ENCODE results near the gene MCRIP1. TPM values are rescaled to one million over a fixed set of nuclear protein-coding genes. Genes with fewer than 3 reads are reported as not detected.

The MCRIP1 gene
- total RNA-seq, 1 donor, result 65.2 TPM

DNA sequence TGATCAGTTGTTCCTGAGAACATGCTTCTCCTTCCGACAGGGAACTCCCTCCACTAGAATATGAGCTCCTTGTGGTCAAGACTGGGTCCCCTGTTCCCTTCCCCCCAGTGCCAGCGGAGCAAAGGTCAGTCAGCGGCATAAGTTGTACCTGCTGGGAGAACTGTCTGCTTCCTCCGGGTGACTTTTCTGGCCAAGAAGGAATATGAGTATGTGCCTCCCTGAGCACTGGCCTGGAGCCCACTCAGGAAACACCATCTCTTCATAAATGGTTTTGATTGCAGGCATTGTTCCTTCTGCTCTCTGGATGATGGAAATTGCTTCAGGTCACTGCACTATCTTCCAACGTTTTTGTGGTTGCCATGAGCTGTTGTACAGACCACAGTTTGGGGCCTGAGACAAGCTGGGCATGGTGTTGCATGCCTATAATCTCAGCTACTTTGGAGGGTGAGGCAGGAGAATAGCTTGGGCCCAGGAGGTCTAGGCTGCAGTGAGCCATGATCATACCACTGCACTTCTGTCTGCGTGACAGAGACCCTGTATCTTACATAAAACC lies 30.1 kb upstream of the MCRIP1 start:
- no peak for DNase-seq (ENCODE audit: low read depth in 2 of 3, low spot score in 2 of 3)

DNA sequence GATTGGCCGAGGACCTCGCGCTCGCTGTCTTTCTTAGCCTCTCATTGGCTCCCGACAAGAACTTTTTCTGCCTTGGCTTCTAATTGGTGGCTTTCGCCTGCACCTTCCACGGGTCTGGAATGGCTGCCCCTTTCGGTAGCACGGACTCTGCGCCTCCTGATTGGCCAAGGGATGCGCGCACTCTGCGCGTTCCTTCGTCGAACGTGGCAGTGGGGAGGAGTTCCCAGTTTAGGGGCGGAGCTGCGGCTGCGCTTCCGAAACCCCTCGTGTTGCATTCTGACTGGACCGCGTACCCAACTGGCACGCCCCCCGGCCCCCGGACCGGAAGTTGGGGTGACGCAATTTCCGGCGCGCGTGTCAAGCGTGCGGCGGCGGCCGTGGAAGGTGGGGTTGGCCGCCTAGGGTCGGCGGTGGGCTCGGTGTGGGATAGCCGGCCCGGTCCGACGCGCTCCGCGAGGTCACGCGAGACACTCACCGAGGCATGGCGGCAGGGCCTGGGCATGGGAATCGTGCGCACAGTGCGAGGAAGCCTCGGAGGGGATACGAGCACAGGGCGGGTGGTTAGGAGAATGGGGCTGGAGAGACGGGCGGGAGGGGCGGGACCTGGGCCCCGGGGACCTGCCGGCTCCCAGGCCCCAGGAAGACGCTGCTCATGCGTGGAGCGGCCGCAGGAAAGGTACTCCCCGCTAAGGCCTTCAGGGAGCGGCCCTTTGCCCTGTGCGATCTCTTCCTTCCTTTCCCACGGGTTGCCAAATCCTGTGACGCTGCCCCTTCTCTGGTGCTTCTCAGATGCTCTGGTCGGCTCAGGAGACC lies 27.9 kb upstream of the MCRIP1 start:
- DNase-seq (ENCODE audit: low read depth in 2 of 3, low spot score in 2 of 3), result peak; percentile 99 to 100 (median 100)

DNA sequence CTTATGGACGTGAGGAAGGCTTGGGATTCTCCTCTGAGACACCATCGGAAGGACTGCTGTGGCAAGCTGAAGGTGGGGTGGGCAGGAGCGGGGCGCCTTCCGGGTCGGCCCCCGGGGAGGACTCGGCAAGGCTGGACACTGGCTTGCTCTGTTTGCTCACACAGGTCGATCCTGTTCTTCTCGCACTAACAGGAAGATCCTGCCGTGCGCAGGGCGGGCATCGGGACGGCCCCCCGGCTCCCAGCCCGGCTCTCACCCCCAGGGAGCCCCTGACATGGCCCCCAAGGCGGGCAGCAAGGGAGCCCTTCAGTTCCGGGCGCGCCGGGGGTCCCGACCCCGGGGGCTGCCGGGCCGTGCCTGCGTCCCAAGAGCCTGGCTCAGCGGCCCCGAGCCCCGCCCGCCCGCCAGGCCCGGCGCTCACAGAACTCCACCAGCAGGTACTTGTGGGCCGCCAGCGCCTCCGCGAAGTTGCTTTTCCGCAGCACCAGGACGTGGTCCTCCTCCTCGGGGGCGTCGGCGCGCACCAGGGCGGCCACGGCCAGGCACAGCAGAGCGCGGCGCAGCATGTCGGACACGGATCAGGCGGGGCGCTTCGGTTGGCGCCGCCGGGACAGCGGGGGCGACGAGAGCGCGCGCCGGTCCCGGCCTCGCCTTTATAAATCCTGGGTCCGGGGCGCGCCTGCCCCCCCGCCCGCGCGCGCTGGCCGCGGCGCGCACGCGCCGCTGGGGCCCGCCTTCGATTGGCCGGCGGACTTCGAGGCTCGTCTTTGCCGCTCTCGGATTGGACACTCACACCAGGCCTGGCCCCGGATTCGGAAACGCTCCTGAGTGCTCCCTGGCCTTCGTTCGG lies 27.0 kb upstream of the MCRIP1 start, which contains the start of gene P4HB:
Gene P4HB (minus strand): TSS at position 630 of the 850 bp plus-strand sequence. CDS start 64 bp downstream, at position 566.
- no peak for DNase-seq (ENCODE audit: low read depth in 2 of 3, low spot score in 2 of 3)

DNA sequence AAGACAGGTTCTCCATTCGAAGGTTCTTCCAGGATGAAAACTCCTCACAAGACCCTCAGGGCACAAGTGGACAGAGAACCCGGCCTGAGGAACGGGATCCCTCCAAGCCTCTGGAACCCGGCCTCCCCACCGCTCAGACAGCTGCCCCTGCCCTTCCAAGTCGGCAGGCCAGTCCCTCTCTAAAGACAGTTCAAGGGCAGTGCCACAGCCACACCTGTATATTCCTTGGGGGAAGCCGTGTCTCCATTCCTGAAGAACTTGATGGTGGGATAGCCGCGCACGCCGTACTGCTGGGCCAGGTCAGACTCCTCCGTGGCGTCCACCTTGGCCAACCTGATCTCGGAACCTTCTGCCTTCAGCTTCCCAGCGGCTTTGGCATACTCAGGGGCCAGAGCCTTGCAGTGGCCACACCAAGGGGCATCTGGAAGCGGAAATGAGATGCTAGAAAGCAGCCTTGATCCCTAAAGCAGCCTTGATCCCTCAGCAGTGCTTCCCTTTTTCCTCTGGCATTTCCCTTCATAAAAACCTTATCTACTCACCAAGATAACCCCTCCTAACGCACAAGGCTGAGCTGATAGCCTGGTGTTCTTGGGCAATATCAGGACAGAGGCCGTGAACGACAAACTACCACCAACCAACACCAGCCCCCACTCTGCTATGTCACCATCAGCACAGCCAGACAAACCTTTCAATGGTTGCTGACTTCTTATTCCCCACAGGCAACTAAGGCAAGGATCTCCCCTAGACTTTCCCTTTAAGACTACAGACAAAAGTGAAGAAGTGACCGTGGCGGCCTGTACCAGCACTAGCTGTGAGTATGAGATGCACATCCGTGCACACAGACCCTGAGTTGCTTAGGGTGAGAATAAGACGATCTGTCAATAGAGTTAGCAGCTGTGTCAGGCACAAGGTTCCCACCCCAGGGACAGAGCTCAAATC lies 26.1 kb upstream of the MCRIP1 start:
- DNase-seq (ENCODE audit: low read depth in 2 of 3, low spot score in 2 of 3), result no peak

DNA sequence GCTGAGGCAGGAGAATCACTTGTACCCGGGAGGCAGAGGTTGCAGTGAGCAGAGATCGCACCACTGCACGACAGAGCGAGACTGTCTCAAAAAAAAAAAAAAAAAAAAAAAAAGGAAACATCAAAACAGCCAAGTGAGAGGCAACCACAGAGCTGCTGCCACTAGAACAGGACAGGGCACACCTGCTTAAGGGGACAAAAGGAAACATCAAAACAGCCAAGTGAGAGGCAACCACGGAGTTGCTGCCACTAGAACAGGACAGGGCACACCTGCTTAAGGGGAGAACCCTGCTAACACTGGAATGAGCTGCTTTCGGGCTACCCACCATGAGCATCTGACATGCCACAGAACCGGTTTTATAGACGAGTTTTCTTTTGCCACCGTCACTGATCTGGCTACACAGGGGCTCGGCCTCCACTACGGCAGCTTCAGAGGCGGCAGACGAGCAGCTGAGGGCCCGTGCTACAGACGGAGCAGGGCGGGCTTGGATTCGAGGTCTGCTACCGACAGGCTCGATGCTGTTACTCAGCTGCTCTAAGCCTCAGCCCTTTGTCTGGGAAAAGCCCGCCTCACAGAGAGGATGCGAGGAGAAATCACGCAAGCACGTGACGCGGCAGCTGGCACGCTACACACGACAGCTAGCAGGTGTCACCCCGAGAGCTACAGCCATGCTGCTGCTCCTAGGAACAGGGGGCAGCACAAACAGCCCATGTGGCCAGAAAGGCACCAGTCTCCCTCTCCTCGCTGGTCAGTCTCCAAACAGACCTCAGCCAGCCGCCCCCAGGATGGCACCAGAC lies 25.3 kb upstream of the MCRIP1 start:
- no peak for DNase-seq (ENCODE audit: low read depth in 2 of 3, low spot score in 2 of 3)

DNA sequence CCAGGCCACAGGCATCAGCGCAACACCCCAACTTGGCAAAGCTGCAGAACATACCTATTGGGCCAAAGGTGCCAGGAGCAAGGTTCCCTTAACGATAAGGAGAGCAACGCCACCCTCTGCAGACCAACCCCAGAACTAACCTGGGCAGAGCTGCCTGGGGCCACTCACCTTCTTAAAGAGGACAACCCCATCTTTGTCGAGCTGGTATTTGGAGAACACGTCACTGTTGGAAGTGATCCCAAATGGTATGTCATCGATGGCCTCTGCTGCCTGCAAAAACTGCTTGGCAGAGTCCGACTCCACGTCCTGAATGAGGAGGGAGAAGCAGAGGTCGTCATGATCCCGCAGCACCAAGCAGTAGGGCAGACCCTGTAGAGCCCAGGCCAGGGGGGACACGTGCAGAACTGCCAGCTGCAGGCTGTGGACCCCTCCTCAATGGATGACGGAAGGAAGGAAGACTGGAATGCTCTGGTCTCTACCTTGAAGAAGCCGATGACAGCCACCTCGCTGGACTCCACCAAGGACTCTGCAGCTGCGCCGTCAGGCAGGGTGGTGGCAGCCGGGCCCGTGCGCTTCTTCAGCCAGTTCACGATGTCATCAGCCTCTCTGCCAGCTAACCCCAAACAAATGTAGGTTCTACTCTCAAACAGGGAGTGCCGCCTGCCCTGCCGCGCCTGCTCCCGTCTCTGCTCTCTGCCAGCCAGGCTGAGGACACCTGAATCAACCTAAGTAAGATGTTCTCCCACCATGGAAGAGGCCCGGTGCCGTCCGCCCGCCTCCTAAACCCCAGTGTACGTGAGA lies 22.1 kb upstream of the MCRIP1 start:
- peak in 1 of 3 donors; percentile 30 for DNase-seq (ENCODE audit: low read depth in 2 of 3, low spot score in 2 of 3)

DNA sequence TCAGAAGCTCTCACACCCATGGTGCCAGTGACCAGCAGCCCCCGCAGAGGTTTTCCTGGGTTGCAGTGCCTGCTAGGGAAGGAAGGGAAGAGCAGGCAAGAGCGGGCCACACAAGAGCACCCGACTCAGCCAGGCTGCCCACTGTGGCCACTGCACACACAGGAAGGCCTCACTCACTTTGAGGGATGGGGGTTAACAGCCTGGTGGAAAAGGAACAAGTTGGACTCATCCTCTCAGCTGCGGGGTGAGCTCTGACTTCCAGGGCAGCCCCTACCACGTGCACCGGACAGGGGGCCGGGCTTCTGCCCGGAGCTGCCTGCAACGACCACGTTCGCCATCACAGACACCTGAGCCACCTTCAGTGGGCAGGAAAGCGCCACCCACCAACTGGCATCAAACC lies 19.1 kb upstream of the MCRIP1 start:
- no peak for DNase-seq (ENCODE audit: low read depth in 2 of 3, low spot score in 2 of 3)

DNA sequence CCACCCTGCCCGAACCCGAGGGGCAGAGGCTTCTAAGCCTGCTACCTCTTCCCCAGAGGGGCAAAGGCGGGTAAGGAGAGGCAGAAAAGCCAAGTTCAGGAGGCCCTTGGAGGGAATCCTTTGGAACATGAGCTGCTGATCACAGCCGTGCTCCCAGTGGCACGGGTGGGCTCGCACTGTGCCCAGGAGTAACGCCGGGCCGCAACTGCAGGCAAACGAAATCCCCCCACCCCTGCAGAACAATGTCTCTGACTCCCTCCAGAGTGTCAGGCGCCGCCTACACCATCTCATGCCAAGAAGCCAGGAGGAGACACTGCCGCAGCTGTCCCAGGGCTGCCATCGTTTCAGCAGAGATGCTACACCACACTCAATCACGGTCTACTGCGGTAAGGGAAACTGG lies 18.3 kb upstream of the MCRIP1 start:
- no peak for DNase-seq (ENCODE audit: low read depth in 2 of 3, low spot score in 2 of 3)

DNA sequence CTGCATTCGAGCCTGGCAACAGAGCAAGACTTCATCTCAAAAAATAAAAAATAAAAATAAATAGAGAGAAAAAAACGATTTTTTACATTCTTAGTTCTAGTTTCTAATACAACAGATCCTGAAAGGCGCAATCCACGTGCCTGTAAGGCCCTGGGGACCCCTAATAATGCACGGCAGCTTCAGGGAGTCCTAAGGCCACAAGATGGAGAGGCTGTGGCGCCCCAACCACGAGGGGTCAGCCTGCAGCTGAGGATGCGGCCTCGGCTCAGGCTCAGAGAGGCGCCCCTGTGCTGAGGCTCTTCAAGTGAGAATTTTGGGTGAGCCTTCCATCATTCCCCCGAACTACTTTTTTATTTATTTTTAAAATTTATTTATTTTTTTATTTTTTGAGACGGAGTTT lies 16.4 kb upstream of the MCRIP1 start:
- DNase-seq (ENCODE audit: low read depth in 2 of 3, low spot score in 2 of 3), result no peak

DNA sequence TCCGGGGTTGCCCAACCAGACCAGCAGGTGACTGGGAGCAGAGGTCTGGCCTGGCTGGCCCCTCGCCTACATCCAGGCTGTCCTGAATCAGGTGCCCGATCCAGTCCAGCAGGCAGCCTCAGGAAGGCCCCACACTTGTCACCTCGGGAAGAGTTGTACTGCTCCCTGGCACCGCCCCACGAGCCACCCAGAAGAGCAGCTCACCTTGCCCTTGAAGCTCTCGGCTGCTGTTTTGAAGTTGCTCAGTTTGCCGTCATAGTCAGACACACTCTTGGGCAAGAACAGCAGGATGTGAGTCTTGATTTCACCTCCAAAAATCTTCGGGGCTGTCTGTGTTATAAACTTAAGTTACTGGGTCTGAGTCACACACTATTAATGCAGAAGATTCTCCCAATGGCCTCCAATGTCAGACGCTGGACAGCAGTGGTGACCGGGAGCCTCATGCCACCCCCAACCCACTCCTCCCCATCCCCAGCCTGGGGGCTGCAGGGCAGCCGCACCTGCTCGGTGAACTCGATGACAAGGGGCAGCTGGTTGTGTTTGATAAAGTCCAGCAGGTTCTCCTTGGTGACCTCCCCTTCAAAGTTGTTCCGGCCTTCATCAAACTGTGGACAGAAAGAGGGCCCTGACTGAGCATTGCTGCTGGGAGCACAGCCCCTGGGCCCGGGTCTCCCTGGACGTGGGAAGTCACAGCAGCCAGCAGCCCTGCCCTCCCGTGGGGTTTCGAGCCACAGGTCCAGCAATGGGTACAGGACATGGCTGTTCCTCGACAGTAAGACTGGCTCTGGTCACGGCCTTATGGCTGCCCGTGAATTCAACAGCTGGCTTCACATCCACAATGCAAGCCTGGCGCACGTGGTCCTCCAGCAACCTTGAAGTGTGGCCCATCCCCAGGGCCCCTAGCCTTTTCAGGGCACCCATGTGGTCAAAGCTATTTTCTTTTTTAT lies 13.9 kb upstream of the MCRIP1 start:
- no peak for DNase-seq (ENCODE audit: low read depth in 2 of 3, low spot score in 2 of 3)

DNA sequence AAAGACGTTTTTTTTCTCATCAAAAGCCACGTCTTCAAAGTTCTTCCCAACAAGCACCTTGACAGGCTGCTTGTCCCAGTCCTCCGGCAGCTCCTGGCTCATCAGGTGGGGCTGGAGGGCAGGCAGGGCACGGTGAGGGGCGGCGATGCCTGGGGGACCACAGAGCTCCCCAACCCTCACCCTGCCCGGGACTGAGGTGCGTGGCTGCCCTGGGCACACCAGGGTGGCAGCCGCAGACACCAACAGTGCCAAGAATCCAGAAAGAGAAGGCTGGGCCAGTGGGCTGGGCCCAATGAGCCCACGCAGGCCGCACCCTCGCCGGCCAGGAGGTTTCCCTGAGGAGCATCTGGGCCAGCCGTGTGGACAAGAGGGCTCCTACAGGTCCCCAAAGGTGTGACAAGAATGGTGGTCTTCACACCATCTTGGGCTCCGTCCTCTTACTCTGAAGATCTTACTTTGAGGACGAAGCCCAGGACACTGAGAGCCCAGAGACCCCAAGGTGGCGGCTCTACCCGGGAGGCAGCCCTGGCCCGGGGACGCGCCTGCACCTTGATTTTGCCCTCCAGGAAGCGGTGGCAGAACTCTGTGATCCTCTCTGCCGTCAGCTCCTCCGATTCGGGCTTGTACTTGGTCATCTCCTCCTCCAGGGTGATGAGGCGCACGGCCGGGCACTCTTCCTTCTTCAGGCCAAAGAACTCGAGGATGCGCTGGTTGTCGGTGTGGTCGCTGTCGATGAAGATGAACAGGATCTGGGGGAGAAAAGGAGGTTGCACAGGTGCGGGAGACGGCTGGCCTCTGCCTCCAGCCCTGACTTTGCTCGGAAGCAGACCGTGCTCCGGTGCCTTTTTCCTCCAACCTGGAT lies 13.0 kb upstream of the MCRIP1 start:
- DNase-seq (ENCODE audit: low read depth in 2 of 3, low spot score in 2 of 3), result no peak

DNA sequence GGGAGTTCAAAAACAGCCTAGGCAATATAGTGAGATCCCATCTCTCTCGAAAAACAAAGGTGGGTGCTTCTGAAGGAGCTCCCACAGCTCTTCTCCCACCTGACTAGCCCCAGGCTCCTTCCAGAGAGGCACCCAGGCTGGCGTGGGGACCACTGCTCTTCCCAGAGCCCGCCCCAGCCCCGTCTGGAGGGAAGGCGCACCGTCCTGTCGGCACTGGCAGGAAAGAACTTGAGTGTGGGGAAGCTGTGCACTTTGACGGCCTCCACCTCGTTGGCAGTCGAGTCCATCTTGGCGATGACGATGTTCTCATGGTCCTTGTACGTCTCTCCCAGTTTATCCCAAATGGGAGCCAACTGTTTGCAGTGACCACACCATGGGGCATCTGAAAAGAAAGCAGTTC lies 12.3 kb upstream of the MCRIP1 start:
- DNase-seq (ENCODE audit: low read depth in 2 of 3, low spot score in 2 of 3), result no peak

DNA sequence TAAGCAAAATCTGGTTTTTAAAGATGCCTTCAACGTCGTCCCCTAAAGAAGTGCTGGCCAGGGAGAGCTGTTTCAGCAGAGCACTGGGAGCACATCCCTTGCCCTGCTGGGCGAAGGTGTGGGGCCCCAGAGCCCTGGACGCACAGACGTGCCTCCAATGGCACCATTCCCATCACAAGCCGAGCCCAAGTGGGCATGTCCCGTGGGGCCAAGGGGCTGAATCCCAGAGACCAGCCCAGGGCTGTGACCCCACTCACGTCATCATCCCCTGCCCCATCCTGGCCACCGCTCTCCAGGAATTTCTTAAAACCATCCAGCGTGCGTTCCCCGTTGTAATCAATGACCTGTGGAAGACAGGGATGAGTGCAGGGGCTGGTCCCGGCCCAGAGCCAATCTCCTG lies 11.8 kb upstream of the MCRIP1 start:
- DNase-seq (ENCODE audit: low read depth in 2 of 3, low spot score in 2 of 3), result no peak

DNA sequence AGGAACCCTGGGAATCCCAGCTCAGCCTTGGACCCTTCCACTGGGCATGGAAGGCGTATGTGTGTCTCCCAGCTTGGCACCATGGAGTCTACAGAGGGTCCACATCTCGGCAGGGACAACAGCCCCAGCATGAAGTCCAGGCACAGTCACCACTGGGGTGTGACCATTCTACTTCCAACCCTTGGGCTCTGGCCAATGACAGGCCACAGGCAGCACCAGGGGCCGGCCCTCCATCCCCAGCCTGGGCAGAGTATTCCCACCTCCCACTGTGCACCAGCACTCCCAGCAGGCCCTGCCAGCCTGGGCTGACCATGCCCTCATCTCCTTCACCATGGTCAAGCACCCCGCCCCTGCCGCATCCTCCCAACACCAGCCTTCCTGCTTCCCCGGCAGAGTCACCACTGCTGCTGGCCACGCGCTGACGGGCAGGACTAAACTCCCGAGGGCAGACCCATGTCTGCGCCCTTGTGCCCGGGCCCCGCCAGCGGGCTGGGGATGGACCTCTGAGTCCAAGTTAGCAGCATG lies 11.3 kb upstream of the MCRIP1 start:
- DNase-seq (ENCODE audit: low read depth in 2 of 3, low spot score in 2 of 3), result no peak

DNA sequence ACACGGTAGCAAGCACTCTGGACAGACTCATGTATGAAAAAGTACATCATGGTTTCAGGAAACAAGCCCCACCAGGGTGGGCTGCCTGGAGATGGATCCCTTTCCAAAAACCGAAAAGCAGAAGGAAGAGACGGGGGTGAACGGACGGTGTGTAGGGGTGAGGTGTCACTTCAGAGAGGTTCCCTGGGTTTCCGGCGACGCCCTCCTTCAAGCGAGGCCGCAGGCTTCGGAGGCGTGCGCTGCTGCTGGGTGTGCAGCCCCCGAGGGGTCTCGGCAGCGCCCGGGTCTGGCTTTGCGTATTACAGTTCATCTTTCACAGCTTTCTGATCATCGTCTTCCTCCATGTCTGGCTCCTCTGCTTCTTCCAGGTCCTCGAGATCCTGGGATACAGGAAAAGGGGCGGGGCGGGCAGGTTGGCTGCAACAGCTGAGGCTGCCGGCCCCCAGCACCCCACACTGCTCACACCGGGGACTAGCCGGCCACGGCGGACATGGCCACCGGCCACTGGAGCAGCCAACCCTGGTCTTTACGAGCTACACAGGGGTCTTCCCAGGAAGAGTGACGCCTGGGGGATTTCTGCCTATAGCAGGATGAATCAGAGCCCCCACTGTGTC lies 10.7 kb upstream of the MCRIP1 start:
- no peak for DNase-seq (ENCODE audit: low read depth in 2 of 3, low spot score in 2 of 3)

All from hematopoietic multipotent progenitor cell (in vitro differentiated cells).